HEK293 (cell line): ENCODE measurements around the gene NSMCE1.

Source experiments
- CTCF ChIA-PET: fragments of 350-600 bp; formaldehyde crosslinking; extraction: SDS; loops from one replicate; lab custom pipeline; 2021; ENCODE audit warnings: antibody characterized with exemption; lab: Yijun Ruan, JAX
- POLR2A ChIA-PET: fragments of 300-600 bp; formaldehyde crosslinking; extraction: SDS; loops from one replicate; lab custom pipeline; 2020; ENCODE audit warnings: antibody characterized with exemption, inconsistent platforms; lab: Yijun Ruan, JAX
- H3K27ac ChIP-seq: fragments of 200-500 bp; sonication (Bioruptor generic); 2 replicates; pipeline ENCODE4 v1.5.1; 2014; ENCODE audit warnings: low read depth, low read length, control low read depth, inconsistent platforms; ENCODE audit errors: extremely low read depth
- H3K36me3 ChIP-seq, 2 experiments: fragments of 200-500 bp in 1 of 2; sonication (Bioruptor generic) in 1 of 2; 1 replicate in 1 of 2; 2 replicates in 1 of 2; pipeline ENCODE4 v1.5.1; 2014 to 2017; ENCODE audit warnings: inconsistent platforms in 2 of 2, low read length in 2 of 2; ENCODE audit not compliant: control insufficient read depth in 2 of 2, insufficient read depth in 1 of 2
- H3K4me1 ChIP-seq: fragments of 200-500 bp; sonication (Bioruptor generic); 2 replicates; pipeline ENCODE4 v1.5.1; 2014; ENCODE audit warnings: mild to moderate bottlenecking, low read length, inconsistent platforms; ENCODE audit not compliant: control insufficient read depth, insufficient read depth
- H3K4me3 ChIP-seq: 2 replicates; pipeline ENCODE4 v1.5.1; 2011; ENCODE audit warnings: low read depth, mild to moderate bottlenecking, control low read depth, low read length, moderate library complexity
- H3K9me3 ChIP-seq: fragments of 200-500 bp; sonication (Bioruptor generic); 2 replicates; pipeline ENCODE4 v1.5.1; 2014; ENCODE audit warnings: low read depth, low read length, inconsistent platforms; ENCODE audit not compliant: control insufficient read depth, insufficient read depth
- GLIS1 ChIP-seq: fragments of 450-650 bp; formaldehyde crosslinking; IDR thresholded peaks from 2 replicates; pipeline ENCODE4 v1.5.1; 2016; ENCODE audit warnings: missing biosample characterization, missing genetic modification characterization
- KLF1 ChIP-seq: fragments of 450-650 bp; formaldehyde crosslinking; IDR thresholded peaks from 2 replicates; pipeline ENCODE4 v1.5.1; 2016; ENCODE audit warnings: missing biosample characterization, missing genetic modification characterization
- SALL2 ChIP-seq: fragments of 450-650 bp; formaldehyde crosslinking; IDR thresholded peaks from 2 replicates; pipeline ENCODE4 v1.5.0; 2017; ENCODE audit warnings: missing biosample characterization, mild to moderate bottlenecking, missing genetic modification characterization, borderline replicate concordance
- ZBTB7A ChIP-seq: fragments of 450-650 bp; formaldehyde crosslinking; IDR thresholded peaks from 2 replicates; pipeline ENCODE4 v1.5.1; 2016; ENCODE audit warnings: low read depth, missing biosample characterization, missing genetic modification characterization
- ZFP37 ChIP-seq: fragments of 450-650 bp; formaldehyde crosslinking; IDR thresholded peaks from 2 replicates; pipeline ENCODE4 v1.5.1; 2016; ENCODE audit warnings: missing biosample characterization, missing genetic modification characterization
- ZNF114 ChIP-seq: fragments of 450-650 bp; formaldehyde crosslinking; IDR thresholded peaks from 2 replicates; pipeline ENCODE4 v1.5.0; 2017; ENCODE audit warnings: missing biosample characterization, missing genetic modification characterization
- ZNF19 ChIP-seq: fragments of 450-650 bp; formaldehyde crosslinking; IDR thresholded peaks from 2 replicates; pipeline ENCODE4; 2016; ENCODE audit warnings: missing biosample characterization, missing genetic modification characterization, low read depth
- ZNF248 ChIP-seq: fragments of 450-650 bp; formaldehyde crosslinking; IDR thresholded peaks from 2 replicates; pipeline ENCODE4 v1.5.1; 2017; ENCODE audit warnings: missing biosample characterization, missing genetic modification characterization
- ZNF274 ChIP-seq, 2 experiments: fragments of 200-500 bp in 1 of 2; fragments of 450-650 bp in 1 of 2; sonication (Bioruptor generic) in 1 of 2; formaldehyde crosslinking in 1 of 2; IDR thresholded peaks; 2 replicates each; pipeline versions ENCODE4 v1.5.1 to v1.6.1; 2014 to 2016; ENCODE audit warnings: borderline replicate concordance in 1 of 2, inconsistent platforms in 1 of 2, low read length in 1 of 2, missing biosample characterization in 1 of 2, missing genetic modification characterization in 1 of 2
- ZNF610 ChIP-seq: fragments of 450-650 bp; formaldehyde crosslinking; IDR thresholded peaks from 2 replicates; pipeline ENCODE4 v1.5.1; 2016; ENCODE audit warnings: missing biosample characterization, missing genetic modification characterization, borderline replicate concordance
- ZNF624 ChIP-seq: fragments of 450-650 bp; formaldehyde crosslinking; IDR thresholded peaks from 2 replicates; pipeline ENCODE4 v1.5.1; 2017; ENCODE audit warnings: missing biosample characterization, missing genetic modification characterization
- ZNF76 ChIP-seq: fragments of 450-650 bp; formaldehyde crosslinking; IDR thresholded peaks from 2 replicates; pipeline ENCODE4; 2016; ENCODE audit warnings: low read depth, missing biosample characterization, missing genetic modification characterization, borderline replicate concordance
- ZNF843 ChIP-seq: fragments of 450-650 bp; formaldehyde crosslinking; IDR thresholded peaks from 2 replicates; pipeline ENCODE4 v1.5.1; 2016; ENCODE audit warnings: missing biosample characterization, missing genetic modification characterization
- TF ChIP-seq, protein P1 (sequence below): fragments of 450-650 bp; formaldehyde crosslinking; IDR thresholded peaks from 2 replicates; pipeline ENCODE4 v1.5.1; 2016; ENCODE audit warnings: missing biosample characterization, missing genetic modification characterization
- TF ChIP-seq, protein P2 (sequence below): fragments of 450-650 bp; formaldehyde crosslinking; IDR thresholded peaks from 2 replicates; pipeline ENCODE4 v1.5.1; 2016; ENCODE audit warnings: missing biosample characterization, missing genetic modification characterization
- TF ChIP-seq, protein P3 (sequence below): fragments of 450-650 bp; formaldehyde crosslinking; conservative IDR thresholded peaks from 2 replicates; pipeline ENCODE4 v1.5.1; 2016; ENCODE audit warnings: low read depth, missing biosample characterization, missing genetic modification characterization
- TF ChIP-seq, protein P4 (sequence below): fragments of 450-650 bp; formaldehyde crosslinking; IDR thresholded peaks from 2 replicates; pipeline ENCODE4 v1.5.1; 2016; ENCODE audit warnings: missing biosample characterization, missing genetic modification characterization
- TF ChIP-seq, protein P5 (sequence below): fragments of 450-650 bp; formaldehyde crosslinking; IDR thresholded peaks from 2 replicates; pipeline ENCODE4 v1.5.1; 2016; ENCODE audit warnings: missing biosample characterization, missing genetic modification characterization

The NSMCE1 gene

DNA sequence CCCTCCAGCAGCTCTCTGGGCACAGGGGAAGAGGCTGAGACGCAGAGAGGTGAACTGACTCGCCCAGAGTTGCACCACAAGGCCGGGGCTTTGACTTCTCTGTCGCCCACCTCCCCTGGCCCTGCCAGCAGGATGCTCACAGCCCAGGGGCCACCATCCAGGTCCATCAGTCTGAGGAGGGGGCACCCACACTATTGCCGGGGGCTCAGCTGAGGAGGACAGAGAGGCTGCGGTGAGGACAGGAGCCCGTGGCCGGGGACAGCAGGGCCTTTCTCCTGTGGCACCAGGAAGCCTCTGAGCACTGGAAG, 32.7 kb downstream of the NSMCE1 start:
- Histone ChIP-seq H3K27ac (no peak overlapping the region), H3K36me3 (peaks cover 0 to 31% of the 10 kb centered on the region in 2 experiments; a peak in 1 of 3 replicates), H3K9me3 (no peaks in the 10 kb centered on the region), H3K4me3 (no peak overlapping the region), H3K4me1 (peaks cover 4% of the 10 kb centered on the region; the same call in 1 of the 2 replicates)
- ChIA-PET POLR2A (interaction anchor here (0.6 to 0.7 kb wide), 2 partner anchors 33 to 56 kb away, joined by 3 to 9 read pairs; no protein-coding TSS in a partner anchor), CTCF (interaction anchor here (0.6 to 4.4 kb wide), 6 partner anchors 9 to 328 kb away, joined by 3 to 83 read pairs (median 12); no protein-coding TSS in a partner anchor)
- TF ChIP-seq GLIS1 (tag by site-specific recombination) (no peak), ZNF610 (tag by site-specific recombination) (no peak), ZFP37 (tag by site-specific recombination) (no peak), ZBTB7A (tag by site-specific recombination) (no peak), ZNF248 (tag by site-specific recombination) (no peak), ZNF76 (tag by site-specific recombination) (no peak), ZNF114 (no peak), ZNF624 (tag by site-specific recombination) (no peak), ZNF19 (tag by site-specific recombination) (no peak), KLF1 (tag by site-specific recombination) (no peak), ZNF274 (IDR thresholded peaks at IDR 0.05; ENCODE audit: low read length) (no peak), ZNF274 (tag by site-specific recombination; IDR thresholded peaks at IDR 0.05; ENCODE audit: borderline replicate concordance) (no peak), ZNF843 (tag by site-specific recombination) (no peak), SALL2 (tag by site-specific recombination) (no peak)
- TF ChIP-seq, protein P1, sequence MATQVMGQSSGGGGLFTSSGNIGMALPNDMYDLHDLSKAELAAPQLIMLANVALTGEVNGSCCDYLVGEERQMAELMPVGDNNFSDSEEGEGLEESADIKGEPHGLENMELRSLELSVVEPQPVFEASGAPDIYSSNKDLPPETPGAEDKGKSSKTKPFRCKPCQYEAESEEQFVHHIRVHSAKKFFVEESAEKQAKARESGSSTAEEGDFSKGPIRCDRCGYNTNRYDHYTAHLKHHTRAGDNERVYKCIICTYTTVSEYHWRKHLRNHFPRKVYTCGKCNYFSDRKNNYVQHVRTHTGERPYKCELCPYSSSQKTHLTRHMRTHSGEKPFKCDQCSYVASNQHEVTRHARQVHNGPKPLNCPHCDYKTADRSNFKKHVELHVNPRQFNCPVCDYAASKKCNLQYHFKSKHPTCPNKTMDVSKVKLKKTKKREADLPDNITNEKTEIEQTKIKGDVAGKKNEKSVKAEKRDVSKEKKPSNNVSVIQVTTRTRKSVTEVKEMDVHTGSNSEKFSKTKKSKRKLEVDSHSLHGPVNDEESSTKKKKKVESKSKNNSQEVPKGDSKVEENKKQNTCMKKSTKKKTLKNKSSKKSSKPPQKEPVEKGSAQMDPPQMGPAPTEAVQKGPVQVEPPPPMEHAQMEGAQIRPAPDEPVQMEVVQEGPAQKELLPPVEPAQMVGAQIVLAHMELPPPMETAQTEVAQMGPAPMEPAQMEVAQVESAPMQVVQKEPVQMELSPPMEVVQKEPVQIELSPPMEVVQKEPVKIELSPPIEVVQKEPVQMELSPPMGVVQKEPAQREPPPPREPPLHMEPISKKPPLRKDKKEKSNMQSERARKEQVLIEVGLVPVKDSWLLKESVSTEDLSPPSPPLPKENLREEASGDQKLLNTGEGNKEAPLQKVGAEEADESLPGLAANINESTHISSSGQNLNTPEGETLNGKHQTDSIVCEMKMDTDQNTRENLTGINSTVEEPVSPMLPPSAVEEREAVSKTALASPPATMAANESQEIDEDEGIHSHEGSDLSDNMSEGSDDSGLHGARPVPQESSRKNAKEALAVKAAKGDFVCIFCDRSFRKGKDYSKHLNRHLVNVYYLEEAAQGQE (tag by site-specific recombination) = no peak
- TF ChIP-seq, protein P2, sequence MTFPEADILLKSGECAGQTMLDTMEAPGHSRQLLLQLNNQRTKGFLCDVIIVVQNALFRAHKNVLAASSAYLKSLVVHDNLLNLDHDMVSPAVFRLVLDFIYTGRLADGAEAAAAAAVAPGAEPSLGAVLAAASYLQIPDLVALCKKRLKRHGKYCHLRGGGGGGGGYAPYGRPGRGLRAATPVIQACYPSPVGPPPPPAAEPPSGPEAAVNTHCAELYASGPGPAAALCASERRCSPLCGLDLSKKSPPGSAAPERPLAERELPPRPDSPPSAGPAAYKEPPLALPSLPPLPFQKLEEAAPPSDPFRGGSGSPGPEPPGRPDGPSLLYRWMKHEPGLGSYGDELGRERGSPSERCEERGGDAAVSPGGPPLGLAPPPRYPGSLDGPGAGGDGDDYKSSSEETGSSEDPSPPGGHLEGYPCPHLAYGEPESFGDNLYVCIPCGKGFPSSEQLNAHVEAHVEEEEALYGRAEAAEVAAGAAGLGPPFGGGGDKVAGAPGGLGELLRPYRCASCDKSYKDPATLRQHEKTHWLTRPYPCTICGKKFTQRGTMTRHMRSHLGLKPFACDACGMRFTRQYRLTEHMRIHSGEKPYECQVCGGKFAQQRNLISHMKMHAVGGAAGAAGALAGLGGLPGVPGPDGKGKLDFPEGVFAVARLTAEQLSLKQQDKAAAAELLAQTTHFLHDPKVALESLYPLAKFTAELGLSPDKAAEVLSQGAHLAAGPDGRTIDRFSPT (tag by site-specific recombination) = no peak
- TF ChIP-seq, protein P3, sequence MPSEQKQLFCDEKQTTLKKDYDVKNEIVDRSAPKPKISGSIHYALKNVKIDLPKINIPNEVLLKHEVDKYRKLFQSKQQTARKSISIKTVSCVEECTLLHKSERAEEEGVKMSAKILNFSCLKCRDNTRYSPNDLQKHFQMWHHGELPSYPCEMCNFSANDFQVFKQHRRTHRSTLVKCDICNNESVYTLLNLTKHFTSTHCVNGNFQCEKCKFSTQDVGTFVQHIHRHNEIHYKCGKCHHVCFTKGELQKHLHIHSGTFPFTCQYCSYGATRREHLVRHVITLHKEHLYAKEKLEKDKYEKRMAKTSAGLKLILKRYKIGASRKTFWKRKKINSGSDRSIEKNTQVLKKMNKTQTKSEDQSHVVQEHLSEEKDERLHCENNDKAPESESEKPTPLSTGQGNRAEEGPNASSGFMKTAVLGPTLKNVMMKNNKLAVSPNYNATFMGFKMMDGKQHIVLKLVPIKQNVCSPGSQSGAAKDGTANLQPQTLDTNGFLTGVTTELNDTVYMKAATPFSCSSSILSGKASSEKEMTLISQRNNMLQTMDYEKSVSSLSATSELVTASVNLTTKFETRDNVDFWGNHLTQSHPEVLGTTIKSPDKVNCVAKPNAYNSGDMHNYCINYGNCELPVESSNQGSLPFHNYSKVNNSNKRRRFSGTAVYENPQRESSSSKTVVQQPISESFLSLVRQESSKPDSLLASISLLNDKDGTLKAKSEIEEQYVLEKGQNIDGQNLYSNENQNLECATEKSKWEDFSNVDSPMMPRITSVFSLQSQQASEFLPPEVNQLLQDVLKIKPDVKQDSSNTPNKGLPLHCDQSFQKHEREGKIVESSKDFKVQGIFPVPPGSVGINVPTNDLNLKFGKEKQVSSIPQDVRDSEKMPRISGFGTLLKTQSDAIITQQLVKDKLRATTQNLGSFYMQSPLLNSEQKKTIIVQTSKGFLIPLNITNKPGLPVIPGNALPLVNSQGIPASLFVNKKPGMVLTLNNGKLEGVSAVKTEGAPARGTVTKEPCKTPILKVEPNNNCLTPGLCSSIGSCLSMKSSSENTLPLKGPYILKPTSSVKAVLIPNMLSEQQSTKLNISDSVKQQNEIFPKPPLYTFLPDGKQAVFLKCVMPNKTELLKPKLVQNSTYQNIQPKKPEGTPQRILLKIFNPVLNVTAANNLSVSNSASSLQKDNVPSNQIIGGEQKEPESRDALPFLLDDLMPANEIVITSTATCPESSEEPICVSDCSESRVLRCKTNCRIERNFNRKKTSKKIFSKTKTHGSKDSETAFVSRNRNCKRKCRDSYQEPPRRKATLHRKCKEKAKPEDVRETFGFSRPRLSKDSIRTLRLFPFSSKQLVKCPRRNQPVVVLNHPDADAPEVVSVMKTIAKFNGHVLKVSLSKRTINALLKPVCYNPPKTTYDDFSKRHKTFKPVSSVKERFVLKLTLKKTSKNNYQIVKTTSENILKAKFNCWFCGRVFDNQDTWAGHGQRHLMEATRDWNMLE = no peak
- TF ChIP-seq, protein P4, sequence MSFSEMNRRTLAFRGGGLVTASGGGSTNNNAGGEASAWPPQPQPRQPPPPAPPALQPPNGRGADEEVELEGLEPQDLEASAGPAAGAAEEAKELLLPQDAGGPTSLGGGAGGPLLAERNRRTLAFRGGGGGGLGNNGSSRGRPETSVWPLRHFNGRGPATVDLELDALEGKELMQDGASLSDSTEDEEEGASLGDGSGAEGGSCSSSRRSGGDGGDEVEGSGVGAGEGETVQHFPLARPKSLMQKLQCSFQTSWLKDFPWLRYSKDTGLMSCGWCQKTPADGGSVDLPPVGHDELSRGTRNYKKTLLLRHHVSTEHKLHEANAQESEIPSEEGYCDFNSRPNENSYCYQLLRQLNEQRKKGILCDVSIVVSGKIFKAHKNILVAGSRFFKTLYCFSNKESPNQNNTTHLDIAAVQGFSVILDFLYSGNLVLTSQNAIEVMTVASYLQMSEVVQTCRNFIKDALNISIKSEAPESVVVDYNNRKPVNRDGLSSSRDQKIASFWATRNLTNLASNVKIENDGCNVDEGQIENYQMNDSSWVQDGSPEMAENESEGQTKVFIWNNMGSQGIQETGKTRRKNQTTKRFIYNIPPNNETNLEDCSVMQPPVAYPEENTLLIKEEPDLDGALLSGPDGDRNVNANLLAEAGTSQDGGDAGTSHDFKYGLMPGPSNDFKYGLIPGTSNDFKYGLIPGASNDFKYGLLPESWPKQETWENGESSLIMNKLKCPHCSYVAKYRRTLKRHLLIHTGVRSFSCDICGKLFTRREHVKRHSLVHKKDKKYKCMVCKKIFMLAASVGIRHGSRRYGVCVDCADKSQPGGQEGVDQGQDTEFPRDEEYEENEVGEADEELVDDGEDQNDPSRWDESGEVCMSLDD (tag by site-specific recombination) = no peak
- TF ChIP-seq, protein P5, sequence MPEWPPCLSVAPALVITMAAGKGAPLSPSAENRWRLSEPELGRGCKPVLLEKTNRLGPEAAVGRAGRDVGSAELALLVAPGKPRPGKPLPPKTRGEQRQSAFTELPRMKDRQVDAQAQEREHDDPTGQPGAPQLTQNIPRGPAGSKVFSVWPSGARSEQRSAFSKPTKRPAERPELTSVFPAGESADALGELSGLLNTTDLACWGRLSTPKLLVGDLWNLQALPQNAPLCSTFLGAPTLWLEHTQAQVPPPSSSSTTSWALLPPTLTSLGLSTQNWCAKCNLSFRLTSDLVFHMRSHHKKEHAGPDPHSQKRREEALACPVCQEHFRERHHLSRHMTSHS (tag by site-specific recombination) = no peak
